Suprapubic skin (tissue), 4 donors: Measurements from ENCODE around the gene PARVA. TPM values are rescaled to one million over a fixed set of nuclear protein-coding genes. Genes with fewer than 3 reads are reported as not detected.

Source experiments
- DNase-seq, 2 donors: peaks; one replicate each; pipeline ENCODE4 v3.0.0-alpha.2; 2019; ENCODE audit warnings: low spot score in 2 of 2
- H3K27ac ChIP-seq: fragments of 200-600 bp; sonication (generic); one replicate; pipeline ENCODE4 v1.5.1; 2019
- H3K27me3 ChIP-seq: fragments of 200-600 bp; sonication (generic); one replicate; pipeline ENCODE4 v1.5.1; 2019
- H3K36me3 ChIP-seq: fragments of 200-600 bp; sonication (generic); one replicate; pipeline ENCODE4 v1.5.1; 2019
- H3K4me1 ChIP-seq: fragments of 200-600 bp; sonication (generic); one replicate; pipeline ENCODE4 v1.5.1; 2019
- H3K4me3 ChIP-seq: fragments of 200-600 bp; sonication (generic); one replicate; pipeline ENCODE4 v1.5.1; 2019; ENCODE audit warnings: mild to moderate bottlenecking
- H3K9me3 ChIP-seq: fragments of 200-600 bp; sonication (generic); one replicate; pipeline ENCODE4 v1.5.1; 2019
- EP300 ChIP-seq: sonication (generic); formaldehyde crosslinking; IDR thresholded peaks from one replicate; pipeline ENCODE4 v1.6.1; 2017; ENCODE audit warnings: antibody characterized with exemption
- POLR2A ChIP-seq, 2 donors: fragments of 450-650 bp; IDR thresholded peaks; one replicate each; pipeline ENCODE4 v1.6.1; 2017; ENCODE audit warnings: antibody characterized with exemption in 2 of 2, mild to moderate bottlenecking in 2 of 2, moderate library complexity in 2 of 2
- POLR2AphosphoS5 ChIP-seq, 3 donors: sonication (generic); formaldehyde crosslinking; IDR thresholded peaks; one replicate each; pipeline ENCODE4 v1.6.1; 2017; ENCODE audit warnings: antibody characterized with exemption in 3 of 3
- WGBS: methylation state at CpG from one replicate; pipeline ENCODE4 v1.1.5; 2018; 5-methylcytosine and 5-hydroxymethylcytosine counted together
- total RNA-seq, 4 donors: library from RNA; depleted of rRNA; stranded (reverse); fragments of >200 nt; gene quantifications; one replicate each; pipeline ENCODE4 v1.1.0, GENCODE V29; 2016
- TF ChIP-seq, protein P1 (sequence below), 2 donors: fragments of 200-600 bp in 1 of 2; fragments of 450-650 bp in 1 of 2; sonication (generic) in 1 of 2; IDR thresholded peaks; one replicate each; pipeline ENCODE4 v1.5.1; 2016 to 2019; ENCODE audit warnings: antibody characterized with exemption in 2 of 2, mild to moderate bottlenecking in 1 of 2, moderate library complexity in 1 of 2

PARVA gene
- total RNA-seq, 4 donors from 2014 or later = 16.7 to 26.2 (median 21.4) TPM

DNA sequence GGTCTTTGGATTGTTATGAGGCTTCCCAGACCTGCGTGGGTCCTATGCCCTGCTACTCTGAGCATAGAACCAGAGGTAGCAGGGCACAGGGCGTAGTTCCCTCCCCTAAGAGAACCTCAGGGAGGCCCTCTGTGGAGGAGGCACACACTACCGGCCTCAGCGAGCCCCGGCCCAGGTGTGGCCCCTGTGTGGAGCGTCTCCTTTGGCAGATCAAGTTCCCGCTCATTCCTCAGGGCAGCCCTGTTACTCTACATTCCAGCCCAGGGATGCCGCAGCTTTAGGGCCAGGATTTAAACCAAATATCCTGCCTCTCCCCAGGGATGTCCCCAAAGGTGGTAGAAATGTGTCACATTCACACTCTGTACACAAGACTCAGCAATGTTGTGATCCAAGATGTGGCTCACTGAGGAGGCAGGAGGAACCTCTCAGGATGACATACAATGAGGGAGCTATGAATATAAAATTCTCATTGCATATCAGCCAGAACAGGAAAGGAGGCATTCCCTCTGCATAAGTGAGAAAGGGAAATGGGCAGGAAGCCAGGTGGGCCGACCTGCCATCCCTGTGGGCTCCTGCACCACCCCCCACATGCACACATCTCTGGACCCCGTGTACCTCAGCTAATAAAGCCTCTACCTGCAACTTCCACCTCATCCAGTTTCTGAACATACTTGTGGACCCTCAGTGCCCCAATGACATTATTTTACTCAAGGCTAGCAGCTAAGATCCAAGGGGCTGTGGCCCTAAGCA is 165.0 kb downstream of the PARVA start:
- no peaks in the 10 kb centered on the region for H3K27me3 ChIP-seq
- WGBS = 41% methylated on average over 5 of the region's 10 CpGs
- no peaks in the 10 kb centered on the region for H3K9me3 ChIP-seq
- H3K4me3 ChIP-seq = no peak overlapping the region
- H3K36me3 ChIP-seq = no peaks in the 10 kb centered on the region
- H3K27ac ChIP-seq = no peak overlapping the region
- peaks cover 21% of the 10 kb centered on the region for H3K4me1 ChIP-seq
- no peak for DNase-seq
- TF ChIP-seq EP300 (no peak), POLR2AphosphoS5 (IDR thresholded peaks at IDR 0.05) (no peak), POLR2A (IDR thresholded peaks at IDR 0.05) (no peak)
- TF ChIP-seq, protein P1, sequence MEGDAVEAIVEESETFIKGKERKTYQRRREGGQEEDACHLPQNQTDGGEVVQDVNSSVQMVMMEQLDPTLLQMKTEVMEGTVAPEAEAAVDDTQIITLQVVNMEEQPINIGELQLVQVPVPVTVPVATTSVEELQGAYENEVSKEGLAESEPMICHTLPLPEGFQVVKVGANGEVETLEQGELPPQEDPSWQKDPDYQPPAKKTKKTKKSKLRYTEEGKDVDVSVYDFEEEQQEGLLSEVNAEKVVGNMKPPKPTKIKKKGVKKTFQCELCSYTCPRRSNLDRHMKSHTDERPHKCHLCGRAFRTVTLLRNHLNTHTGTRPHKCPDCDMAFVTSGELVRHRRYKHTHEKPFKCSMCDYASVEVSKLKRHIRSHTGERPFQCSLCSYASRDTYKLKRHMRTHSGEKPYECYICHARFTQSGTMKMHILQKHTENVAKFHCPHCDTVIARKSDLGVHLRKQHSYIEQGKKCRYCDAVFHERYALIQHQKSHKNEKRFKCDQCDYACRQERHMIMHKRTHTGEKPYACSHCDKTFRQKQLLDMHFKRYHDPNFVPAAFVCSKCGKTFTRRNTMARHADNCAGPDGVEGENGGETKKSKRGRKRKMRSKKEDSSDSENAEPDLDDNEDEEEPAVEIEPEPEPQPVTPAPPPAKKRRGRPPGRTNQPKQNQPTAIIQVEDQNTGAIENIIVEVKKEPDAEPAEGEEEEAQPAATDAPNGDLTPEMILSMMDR (IDR thresholded peaks at IDR 0.05) = no peak

GRCh38 chr11:12543596-12544415 is 166.4 kb downstream of the PARVA start:
- WGBS = 83% methylated on average over 9 of the region's 9 CpGs
- H3K27ac ChIP-seq = no peak overlapping the region
- no peaks in the 10 kb centered on the region for H3K36me3 ChIP-seq
- H3K4me1 ChIP-seq = peaks cover 21% of the 10 kb centered on the region
- H3K27me3 ChIP-seq = no peaks in the 10 kb centered on the region
- H3K9me3 ChIP-seq = no peaks in the 10 kb centered on the region
- H3K4me3 ChIP-seq = no peak overlapping the region
- no peak for DNase-seq
- TF ChIP-seq POLR2AphosphoS5 (IDR thresholded peaks at IDR 0.05) = no peak
- no peak for TF ChIP-seq POLR2A (IDR thresholded peaks at IDR 0.05)
- TF ChIP-seq EP300 = no peak
- TF ChIP-seq, protein P1 (IDR thresholded peaks at IDR 0.05) = no peak

DNA sequence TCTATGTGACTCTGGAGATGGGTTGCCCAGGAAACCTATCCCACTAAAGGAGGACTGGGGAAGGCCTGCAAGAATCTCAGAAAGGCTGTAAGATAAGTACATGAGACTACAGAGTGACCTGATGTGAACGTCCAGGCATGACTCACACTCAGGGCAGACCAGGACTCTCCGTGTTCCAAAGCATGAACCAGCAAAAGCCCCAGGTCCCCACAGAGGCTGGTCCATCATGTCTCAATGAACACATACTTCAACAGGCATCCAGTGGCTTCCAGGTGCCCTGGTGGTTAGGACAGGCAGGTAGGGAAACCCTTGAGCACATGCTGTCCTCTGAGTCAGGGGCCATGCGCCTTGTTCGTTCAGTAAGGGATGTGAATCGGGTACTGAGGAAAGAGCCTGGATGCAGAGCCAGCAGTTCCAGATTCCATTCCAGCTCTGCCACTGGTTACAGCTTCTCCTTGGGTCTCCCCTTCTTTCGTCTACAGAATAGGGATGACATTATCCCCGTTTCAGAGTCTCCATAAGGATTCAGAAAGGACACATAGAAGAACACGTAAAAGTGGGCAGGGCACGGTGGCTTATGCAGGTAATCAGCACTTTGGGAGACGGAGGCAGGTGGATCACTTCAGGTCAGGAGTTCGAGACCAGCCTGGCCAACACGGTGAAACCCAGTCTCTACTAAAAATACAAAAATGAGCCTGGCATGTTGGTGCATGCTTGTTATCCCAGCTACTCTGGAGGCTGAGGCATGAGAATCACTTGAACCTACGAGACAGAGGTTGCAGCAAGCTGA is 167.8 kb downstream of the PARVA start:
- DNase-seq = no peak
- H3K9me3 ChIP-seq = no peaks in the 10 kb centered on the region
- TF ChIP-seq EP300 = no peak
- no peak for TF ChIP-seq POLR2AphosphoS5 (IDR thresholded peaks at IDR 0.05)
- no peak for TF ChIP-seq POLR2A (IDR thresholded peaks at IDR 0.05)
- TF ChIP-seq, protein P1 (IDR thresholded peaks at IDR 0.05) = no peak
- H3K27me3 ChIP-seq = no peaks in the 10 kb centered on the region
- 95% methylated on average over 13 of the region's 13 CpGs for WGBS
- H3K27ac ChIP-seq = no peak overlapping the region
- peaks cover 13% of the 10 kb centered on the region for H3K4me1 ChIP-seq
- no peaks in the 10 kb centered on the region for H3K36me3 ChIP-seq
- H3K4me3 ChIP-seq = no peak overlapping the region

DNA sequence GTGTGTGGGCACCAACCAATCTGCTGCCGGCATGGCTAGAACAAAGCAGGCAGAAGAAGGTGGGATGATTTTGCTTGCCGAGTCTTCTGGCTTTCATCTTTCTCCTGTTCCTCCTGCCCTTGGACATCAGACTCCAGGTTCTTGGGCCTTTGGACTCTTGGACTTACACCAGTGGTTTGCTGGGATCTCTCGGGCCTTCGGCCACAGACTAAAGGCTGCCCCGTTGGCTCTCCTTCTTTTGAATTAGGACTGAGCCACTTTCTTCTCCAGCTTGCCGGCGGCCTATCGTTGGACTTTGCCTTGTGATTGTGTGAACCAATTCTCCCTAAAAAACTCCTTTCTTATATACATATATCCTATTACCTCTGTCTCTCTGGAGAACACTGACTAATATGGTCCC is 168.8 kb downstream of the PARVA start:
- no peaks in the 10 kb centered on the region for H3K27me3 ChIP-seq
- no peak for DNase-seq

DNA sequence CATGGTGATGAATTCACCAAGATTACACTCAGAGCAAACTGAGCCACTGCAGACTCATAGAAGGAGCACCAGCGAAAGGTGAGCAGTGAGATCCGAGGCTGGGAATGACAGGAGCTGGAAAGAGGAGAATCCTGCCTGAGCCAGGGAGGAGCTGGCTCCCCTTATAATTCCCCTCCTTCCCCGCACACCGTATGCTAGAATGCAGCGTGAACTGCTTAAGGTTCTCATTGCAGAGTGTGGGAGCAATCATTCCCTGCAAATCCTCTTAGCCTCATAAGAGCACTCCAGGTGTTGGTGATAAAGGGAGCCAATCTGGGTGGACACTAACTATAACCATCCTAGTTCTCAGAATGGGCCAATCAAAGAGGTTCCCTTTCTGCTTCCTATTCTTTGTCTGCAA is 169.3 kb downstream of the PARVA start:
- TF ChIP-seq POLR2AphosphoS5 (IDR thresholded peaks at IDR 0.05) (no peak), EP300 (no peak), POLR2A (IDR thresholded peaks at IDR 0.05) (no peak)
- TF ChIP-seq, protein P1 (IDR thresholded peaks at IDR 0.05) = no peak
- no peak for DNase-seq
- Histone ChIP-seq H3K36me3 (no peaks in the 10 kb centered on the region), H3K27ac (no peak overlapping the region), H3K4me3 (no peak overlapping the region), H3K27me3 (no peaks in the 10 kb centered on the region), H3K9me3 (no peaks in the 10 kb centered on the region), H3K4me1 (peaks cover 2% of the 10 kb centered on the region)
- WGBS = 92% methylated on average over 5 of the region's 5 CpGs

More for the DNA sequence above, 168.8 kb downstream of the PARVA start:
- Histone ChIP-seq H3K4me3 (no peak overlapping the region), H3K36me3 (no peaks in the 10 kb centered on the region), H3K9me3 (no peaks in the 10 kb centered on the region), H3K27ac (no peak overlapping the region), H3K4me1 (peaks cover 7% of the 10 kb centered on the region)
- no peak for TF ChIP-seq EP300
- TF ChIP-seq POLR2AphosphoS5 (IDR thresholded peaks at IDR 0.05) = no peak
- no peak for TF ChIP-seq POLR2A (IDR thresholded peaks at IDR 0.05)
- 93% methylated on average over 8 of the region's 8 CpGs for WGBS
